H1 (cell line): ENCODE data around the gene CD81. TPM values are rescaled to one million over a fixed set of nuclear protein-coding genes. Genes with fewer than 3 reads are reported as not detected.

ENCODE experiments used
- CTCF ChIA-PET: fragments of 300-600 bp; sonication (Branson Sonifier 250); formaldehyde crosslinking; loops from one replicate; lab custom pipeline; 2021; ENCODE audit not compliant: partially characterized antibody; lab: Charles Lee
- POLR2A ChIA-PET: fragments of 300-600 bp; sonication (Branson Sonifier 250); formaldehyde crosslinking; loops from one replicate; lab custom pipeline; 2021; ENCODE audit warnings: inconsistent platforms; ENCODE audit not compliant: partially characterized antibody; lab: Charles Lee
- DNase-seq, 2 experiments: peaks; one replicate each; pipeline versions ENCODE4 v3.0.0 to v3.0.0-alpha.2; 2010 to 2022; ENCODE audit warnings: low spot score in 2 of 2, low read depth in 1 of 2, mixed read lengths in 1 of 2
- FAIRE-seq: peaks from 2 replicates; lab custom pipeline; 2011; peaks lifted over from hg19 to GRCh38; lab: Jason Lieb, UNC
- H2AFZ ChIP-seq: 2 replicates; pipeline ENCODE4 v1.8.1; 2012; ENCODE audit warnings: low read length, inconsistent platforms
- H2AK5ac ChIP-seq: 2 replicates; pipeline ENCODE4 v1.6.1; 2013; ENCODE audit warnings: low read depth, low read length
- H2BK120ac ChIP-seq: replicated peaks from 2 replicates; pipeline ENCODE3; 2013; ENCODE audit warnings: low read depth, low read length, inconsistent platforms
- H2BK12ac ChIP-seq: 2 replicates; pipeline ENCODE4 v1.6.1; 2013; ENCODE audit warnings: low read depth, low read length
- H2BK15ac ChIP-seq: 2 replicates; pipeline ENCODE4 v1.6.1; 2013; ENCODE audit warnings: low read length
- H2BK20ac ChIP-seq: 2 replicates; pipeline ENCODE4 v1.6.1; 2013; ENCODE audit warnings: low read length
- H2BK5ac ChIP-seq: 2 replicates; pipeline ENCODE4 v1.6.1; 2013; ENCODE audit warnings: low read depth, low read length
- H3K14ac ChIP-seq: 2 replicates; pipeline ENCODE4 v1.6.1; 2013; ENCODE audit warnings: inconsistent platforms; ENCODE audit not compliant: insufficient read length
- H3K18ac ChIP-seq: 2 replicates; pipeline ENCODE4 v1.6.1; 2013; ENCODE audit warnings: low read length; ENCODE audit errors: extremely low read depth
- H3K23ac ChIP-seq: 2 replicates; pipeline ENCODE4 v1.6.1; 2013; ENCODE audit warnings: inconsistent platforms; ENCODE audit not compliant: insufficient read length
- H3K23me2 ChIP-seq: 2 replicates; pipeline ENCODE4 v1.6.1; 2013; ENCODE audit warnings: low read depth, low read length
- H3K27ac ChIP-seq: 2 replicates; pipeline ENCODE4 v1.6.1; 2011; ENCODE audit warnings: low read depth, low read length, inconsistent platforms
- H3K27me3 ChIP-seq, 4 experiments: replicated peaks in 1 of 4; 1 replicate in 1 of 4; 2 replicates in 3 of 4; pipeline versions ENCODE4 v1.6.1 to v1.8.1; 2011 to 2013; ENCODE audit warnings: low read length in 3 of 4, mild to moderate bottlenecking in 3 of 4, inconsistent platforms in 2 of 4, mixed read lengths in 2 of 4, moderate library complexity in 1 of 4; ENCODE audit not compliant: control insufficient read depth in 3 of 4, insufficient read depth in 3 of 4; ENCODE audit errors: extremely low read depth in 1 of 4
- H3K36me3 ChIP-seq, 4 experiments: 2 replicates each; pipeline versions ENCODE4 v1.6.1 to v1.8.1; 2011 to 2013; ENCODE audit warnings: mild to moderate bottlenecking in 4 of 4, low read length in 3 of 4, moderate library complexity in 2 of 4, control low read depth in 1 of 4, inconsistent platforms in 1 of 4; ENCODE audit not compliant: insufficient read depth in 4 of 4, control insufficient read depth in 2 of 4
- H3K4ac ChIP-seq: replicated peaks from 2 replicates; pipeline ENCODE3; 2013; ENCODE audit warnings: low read length, low read depth, mixed read lengths, inconsistent platforms; ENCODE audit not compliant: insufficient read length
- H3K4me1 ChIP-seq, 4 experiments: replicated peaks in 1 of 4; 1 replicate in 1 of 4; 2 replicates in 3 of 4; pipeline versions ENCODE4 v1.6.1 to v1.8.1; 2011 to 2013; ENCODE audit warnings: low read length in 3 of 4, inconsistent platforms in 2 of 4, mixed read lengths in 1 of 4; ENCODE audit not compliant: insufficient read depth in 4 of 4, control insufficient read depth in 3 of 4
- H3K4me2 ChIP-seq, 2 experiments: 2 replicates each; pipeline versions ENCODE4 v1.6.1 to v1.8.1; 2011 to 2013; ENCODE audit warnings: low read depth in 2 of 2, low read length in 2 of 2, control low read depth in 1 of 2, inconsistent platforms in 1 of 2, mild to moderate bottlenecking in 1 of 2; ENCODE audit not compliant: insufficient read depth in 1 of 2
- H3K4me3 ChIP-seq, 4 experiments: fragments of 200-600, 300-600 bp in 1 of 4; sonication (generic), shearing (Covaris generic), sonication (Bioruptor Twin) in 1 of 4; 2 replicates each; pipeline versions ENCODE4 v1.5.1 to v1.8.1; 2011 to 2016; ENCODE audit warnings: low read length in 4 of 4, low read depth in 3 of 4, control low read depth in 2 of 4, inconsistent platforms in 2 of 4, mild to moderate bottlenecking in 2 of 4, mixed read lengths in 1 of 4, moderate library complexity in 1 of 4; ENCODE audit not compliant: insufficient read depth in 2 of 4; ENCODE audit errors: extremely low read depth in 1 of 4
- H3K56ac ChIP-seq: replicated peaks from 2 replicates; pipeline ENCODE3; 2013; ENCODE audit warnings: low read depth, mild to moderate bottlenecking, mixed read lengths, low read length, inconsistent platforms; ENCODE audit not compliant: insufficient read length
- H3K79me1 ChIP-seq: 2 replicates; pipeline ENCODE4 v1.6.1; 2013; ENCODE audit warnings: low read depth, low read length, control low read depth
- H3K79me2 ChIP-seq, 2 experiments: 2 replicates each; pipeline versions ENCODE4 v1.6.1 to v1.8.1; 2012 to 2013; ENCODE audit warnings: low read length in 2 of 2, mild to moderate bottlenecking in 2 of 2, inconsistent platforms in 1 of 2; ENCODE audit not compliant: insufficient read depth in 2 of 2, control insufficient read depth in 1 of 2
- H3K9ac ChIP-seq, 4 experiments: replicated peaks in 1 of 4; 1 replicate in 1 of 4; 2 replicates in 3 of 4; pipeline versions ENCODE4 v1.6.1 to v1.8.1; 2011 to 2013; ENCODE audit warnings: low read depth in 3 of 4, low read length in 3 of 4, control low read depth in 2 of 4, mild to moderate bottlenecking in 2 of 4, moderate library complexity in 2 of 4, inconsistent platforms in 1 of 4; ENCODE audit errors: extremely low read depth in 1 of 4
- H3K9me3 ChIP-seq, 2 experiments: 2 replicates each; pipeline versions ENCODE4 v1.6.1 to v1.8.1; 2012 to 2013; ENCODE audit warnings: mild to moderate bottlenecking in 2 of 2, moderate library complexity in 2 of 2, control low read depth in 1 of 2, inconsistent platforms in 1 of 2, low read depth in 1 of 2, low read length in 1 of 2, mixed read lengths in 1 of 2; ENCODE audit not compliant: insufficient read depth in 2 of 2
- H4K20me1 ChIP-seq, 2 experiments: replicated peaks in 1 of 2; 2 replicates each; pipeline versions ENCODE3 to v1.8.1; 2011 to 2013; ENCODE audit warnings: inconsistent platforms in 2 of 2, low read length in 2 of 2, mild to moderate bottlenecking in 1 of 2; ENCODE audit not compliant: insufficient read depth in 2 of 2, control insufficient read depth in 1 of 2
- H4K5ac ChIP-seq: 2 replicates; pipeline ENCODE4 v1.6.1; 2013; ENCODE audit warnings: low read length, low read depth, mixed read lengths, inconsistent platforms; ENCODE audit not compliant: insufficient read length
- H4K8ac ChIP-seq: 2 replicates; pipeline ENCODE4 v1.8.0; 2013; ENCODE audit warnings: mild to moderate bottlenecking, moderate library complexity, low read length, inconsistent platforms; ENCODE audit not compliant: insufficient read depth; ENCODE audit errors: extremely low read depth
- H4K91ac ChIP-seq: replicated peaks from 2 replicates; pipeline ENCODE3; 2013; ENCODE audit warnings: low read length, mixed read lengths, inconsistent platforms; ENCODE audit not compliant: insufficient read length
- ASH2L ChIP-seq: fragments of 200-600, 300-600 bp; sonication (generic); IDR thresholded peaks from one replicate; pipeline ENCODE4 v1.7.1; 2017; ENCODE audit warnings: low read length
- BACH1 ChIP-seq: IDR thresholded peaks from 2 replicates; pipeline ENCODE4 v1.6.1; 2012; ENCODE audit warnings: low read length, improper control_type of control experiment
- BRCA1 ChIP-seq: IDR thresholded peaks from 2 replicates; pipeline ENCODE4 v1.6.1; 2012; ENCODE audit warnings: low read depth, low read length, improper control_type of control experiment
- JUND ChIP-seq: IDR thresholded peaks from 2 replicates; pipeline ENCODE4 v1.6.1; 2011; ENCODE audit warnings: mild to moderate bottlenecking, improper control_type of control experiment, low read length
- KDM1A ChIP-seq: fragments of 200-600, 300-600 bp; sonication (generic); IDR thresholded peaks from 2 replicates; pipeline ENCODE4 v1.7.1; 2016; ENCODE audit warnings: mild to moderate bottlenecking, low read length, borderline replicate concordance
- KDM4A ChIP-seq: IDR thresholded peaks from one replicate; pipeline ENCODE4 v1.7.1; 2012; ENCODE audit warnings: low read depth, mild to moderate bottlenecking, moderate library complexity, low read length, inconsistent platforms; ENCODE audit not compliant: severe bottlenecking
- RFX5 ChIP-seq: IDR thresholded peaks from 2 replicates; pipeline ENCODE4 v1.6.1; 2011; ENCODE audit warnings: low read depth, low read length, improper control_type of control experiment, borderline replicate concordance
- SIN3A ChIP-seq, 2 experiments: IDR thresholded peaks in 1 of 2; conservative IDR thresholded peaks in 1 of 2; 2 replicates each; pipeline ENCODE4 v1.6.1; 2011 to 2012; ENCODE audit warnings: low read length in 2 of 2, improper control_type of control experiment in 1 of 2, low read depth in 1 of 2, mild to moderate bottlenecking in 1 of 2
- SIX5 ChIP-seq: IDR thresholded peaks from 2 replicates; pipeline ENCODE4 v1.6.1; 2011; ENCODE audit warnings: mild to moderate bottlenecking, low read depth, low read length
- SP2 ChIP-seq: IDR thresholded peaks from 2 replicates; pipeline ENCODE4 v1.6.1; 2012; ENCODE audit warnings: mild to moderate bottlenecking, low read length, inconsistent platforms
- SP4 ChIP-seq: IDR thresholded peaks from 2 replicates; pipeline ENCODE4 v1.6.1; 2012; ENCODE audit warnings: low read length, inconsistent platforms
- SUZ12 ChIP-seq: fragments of 200-600 bp; sonication (generic); IDR thresholded peaks from 2 replicates; pipeline ENCODE4 v1.6.1; 2012; ENCODE audit warnings: mild to moderate bottlenecking, inconsistent platforms, low read length, moderate library complexity, mixed read lengths
- TBP ChIP-seq: IDR thresholded peaks from 2 replicates; pipeline ENCODE4 v1.6.1; 2011; ENCODE audit warnings: low read depth, low read length, improper control_type of control experiment
- TCF12 ChIP-seq: IDR thresholded peaks from 2 replicates; pipeline ENCODE4 v1.6.1; 2011; ENCODE audit warnings: low read depth, mild to moderate bottlenecking, low read length
- TEAD4 ChIP-seq: IDR thresholded peaks from 2 replicates; pipeline ENCODE4 v1.6.1; 2012; ENCODE audit warnings: low read depth, low read length, inconsistent platforms, mixed read lengths
- ZNF274 ChIP-seq: IDR thresholded peaks from 2 replicates; pipeline ENCODE4 v1.7.0; 2012; ENCODE audit warnings: low read length, borderline replicate concordance; ENCODE audit errors: extremely low read depth
- WGBS, 2 experiments: shearing (Covaris generic) in 1 of 2; methylation state at CpG; one replicate each; pipeline versions ENCODE4 v1.1.6 to v1.1.7; 2013 to 2015; ENCODE audit warnings: low lambda C conversion rate in 2 of 2, mixed read lengths in 2 of 2, inconsistent platforms in 1 of 2, low coverage in 1 of 2, missing lambda C conversion rate in 1 of 2; ENCODE audit not compliant: insufficient replicate concordance in 2 of 2, insufficient coverage in 1 of 2, insufficient read length in 1 of 2; ENCODE audit errors: extremely low coverage in 1 of 2, missing lambda C conversion rate in 1 of 2; 5-methylcytosine and 5-hydroxymethylcytosine counted together
- polyA plus RNA-seq, 7 experiments: library from polyadenylated mRNA; depleted of rRNA in 3 of 7; stranded (reverse) in 5 of 7; unstranded in 2 of 7; fragments of >200 nt in 5 of 7; fragments of 200-250 nt in 2 of 7; gene quantifications; 1 replicate in 5 of 7; 2 replicates in 1 of 7; 4 replicates in 1 of 7; pipeline versions ENCODE4 v1.2.1 to v1.2.3, GENCODE V29; 2011 to 2013; ENCODE audit warnings: missing spikeins in 2 of 7, mixed read lengths in 2 of 7
- total RNA-seq: library from RNA; stranded (reverse); fragmentation: NEBNext Ultra II Directional; extraction: Animal tissue kit (Norgen Biotek cat#: 25700); gene quantifications from 2 replicates; pipeline ENCODE4 v1.2.1, GENCODE V29; 2021

The CD81 gene
- total and polyA plus RNA-seq, 2 of the 8 experiments (the other 6 are each of a cell fraction or from before 2014, with no cell fraction given) = 238 to 309 TPM

DNA sequence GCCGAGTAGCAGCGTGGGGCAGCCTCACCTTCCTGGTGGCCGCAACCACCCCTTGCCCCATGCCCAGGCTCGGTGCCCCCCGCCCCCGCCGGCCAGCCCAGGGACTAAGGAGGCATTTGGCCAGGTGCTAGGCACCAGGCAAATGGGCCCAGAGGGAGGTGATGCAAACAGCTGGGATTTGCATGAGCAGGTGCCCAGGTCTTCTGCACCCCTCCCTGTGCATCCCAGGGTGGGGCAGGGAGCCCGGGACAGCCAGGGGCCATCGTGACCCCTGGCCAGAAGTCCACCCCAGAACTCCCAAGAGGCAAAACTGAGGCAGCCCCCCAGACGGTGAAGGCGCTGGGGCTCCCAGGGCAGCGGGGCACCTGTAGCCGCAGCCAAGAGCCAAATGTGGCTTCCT, 49.1 kb downstream of the CD81 start:
- no peak overlapping the region for H4K91ac ChIP-seq
- FAIRE-seq (no peak), DNase-seq (no peak)
- no peaks in the 10 kb centered on the region for H3K79me2 ChIP-seq
- H3K23me2 ChIP-seq = peaks cover 19% of the 10 kb centered on the region; the same call in 1 of the 2 replicates
- H2BK20ac ChIP-seq = no peak overlapping the region
- H3K36me3 ChIP-seq = no peaks in the 10 kb centered on the region
- 94% methylated on average over 2 of the region's 13 CpGs; no CpG with 5 or more reads in 1 of the 2 experiments for WGBS, 2 experiments
- no peak overlapping the region for H2AFZ ChIP-seq
- H3K27me3 ChIP-seq = peaks cover 0 to 11% (median 0%) of the 10 kb centered on the region in 4 experiments; a peak in 2 of 7 replicates
- H3K14ac ChIP-seq = no peak overlapping the region
- H3K9me3 ChIP-seq = no peaks in the 10 kb centered on the region; a peak in 1 of 4 replicates
- no peak overlapping the region for H3K4me2 ChIP-seq
- H4K8ac ChIP-seq = peak overlapping the region; percentile 66; the same call in 1 of the 2 replicates
- H3K27ac ChIP-seq = no peak overlapping the region
- no peaks in the 10 kb centered on the region for H3K79me1 ChIP-seq
- no peak overlapping the region for H3K18ac ChIP-seq
- H2BK15ac ChIP-seq = no peak overlapping the region
- POLR2A ChIA-PET = interaction anchor here (0.8 kb wide), 1 partner anchor 10 kb away, joined by 3 read pairs; no protein-coding TSS in a partner anchor
- H3K9ac ChIP-seq = no peak overlapping the region
- H4K20me1 ChIP-seq = peaks cover 0 to 20% of the 10 kb centered on the region in 2 experiments
- no peak overlapping the region for H3K56ac ChIP-seq
- no peak overlapping the region for H2BK5ac ChIP-seq
- H3K23ac ChIP-seq = no peak overlapping the region
- no peak overlapping the region for H3K4ac ChIP-seq
- no peak overlapping the region for H3K4me3 ChIP-seq
- H4K5ac ChIP-seq = no peak overlapping the region
- H3K4me1 ChIP-seq = no peaks in the 10 kb centered on the region
- no peak overlapping the region for H2BK12ac ChIP-seq
- no peak overlapping the region for H2AK5ac ChIP-seq
- CTCF ChIA-PET = interaction anchor here (0.6 to 11.5 kb wide), 5 partner anchors 11 to 463 kb away, joined by 3 to 359 read pairs (median 21); no protein-coding TSS in a partner anchor
- H2BK120ac ChIP-seq = no peak overlapping the region
- TF ChIP-seq ZNF274 (no peak), SP4 (no peak), SP2 (no peak), TCF12 (no peak), RFX5 (no peak), TEAD4 (no peak), BACH1 (no peak), TBP (no peak), SIX5 (no peak), BRCA1 (no peak), KDM1A (no peak), JUND (no peak), SIN3A (conservative IDR thresholded peaks at IDR 0.05 in 1 of 2, IDR thresholded peaks at IDR 0.05 in 1 of 2; ENCODE audit: low read depth in 1 of 2, low read length in 2 of 2) (no peak), ASH2L (no peak), SUZ12 (no peak), KDM4A (no peak)
